DMS153 (cell line): Measurements from ENCODE around the gene OTP.

Experiments used
- DNase-seq: peaks from one replicate; lab custom pipeline; 2025; lab: John Stamatoyannopoulos, UW

Gene OTP

DNA sequence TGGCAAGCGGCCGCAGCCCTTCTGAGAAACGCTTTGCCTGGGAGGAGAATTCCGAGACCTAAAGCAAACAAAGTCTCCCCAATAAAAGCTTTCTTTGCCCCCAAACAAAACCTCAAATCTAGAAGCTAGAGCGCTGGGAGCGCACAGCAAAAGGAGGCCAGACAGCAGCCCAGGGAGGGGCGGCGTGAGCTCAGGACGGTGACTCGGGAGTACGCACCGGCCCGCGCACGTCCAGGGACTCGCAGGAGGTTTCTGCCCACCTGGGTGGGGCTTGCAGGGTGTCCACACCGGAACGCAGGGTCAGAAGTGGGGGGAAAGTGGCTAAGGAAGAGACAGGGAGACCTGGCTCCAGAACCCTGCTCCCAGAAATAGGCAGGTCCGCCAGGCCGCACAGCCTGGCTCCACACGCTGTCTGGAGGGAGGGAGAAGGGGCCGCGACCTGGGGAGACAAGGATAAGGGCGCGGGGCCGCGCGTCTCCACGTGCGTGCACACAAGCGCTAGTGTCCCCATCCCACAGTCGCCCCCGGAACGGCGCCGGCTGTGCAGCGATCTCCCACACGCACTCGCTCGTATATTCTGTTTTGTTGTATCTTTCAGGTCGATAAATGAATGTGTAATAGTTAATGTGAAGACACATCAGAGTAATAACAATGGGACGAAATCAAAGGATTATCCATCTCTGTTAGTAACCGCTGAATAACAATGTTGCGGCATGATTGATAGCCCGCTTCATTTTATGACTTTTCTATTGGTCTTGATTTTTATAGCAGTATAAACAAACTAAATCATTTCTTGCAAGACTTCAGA is 2.3 kb upstream of the OTP start:
- DNase-seq, result no peak

DNA sequence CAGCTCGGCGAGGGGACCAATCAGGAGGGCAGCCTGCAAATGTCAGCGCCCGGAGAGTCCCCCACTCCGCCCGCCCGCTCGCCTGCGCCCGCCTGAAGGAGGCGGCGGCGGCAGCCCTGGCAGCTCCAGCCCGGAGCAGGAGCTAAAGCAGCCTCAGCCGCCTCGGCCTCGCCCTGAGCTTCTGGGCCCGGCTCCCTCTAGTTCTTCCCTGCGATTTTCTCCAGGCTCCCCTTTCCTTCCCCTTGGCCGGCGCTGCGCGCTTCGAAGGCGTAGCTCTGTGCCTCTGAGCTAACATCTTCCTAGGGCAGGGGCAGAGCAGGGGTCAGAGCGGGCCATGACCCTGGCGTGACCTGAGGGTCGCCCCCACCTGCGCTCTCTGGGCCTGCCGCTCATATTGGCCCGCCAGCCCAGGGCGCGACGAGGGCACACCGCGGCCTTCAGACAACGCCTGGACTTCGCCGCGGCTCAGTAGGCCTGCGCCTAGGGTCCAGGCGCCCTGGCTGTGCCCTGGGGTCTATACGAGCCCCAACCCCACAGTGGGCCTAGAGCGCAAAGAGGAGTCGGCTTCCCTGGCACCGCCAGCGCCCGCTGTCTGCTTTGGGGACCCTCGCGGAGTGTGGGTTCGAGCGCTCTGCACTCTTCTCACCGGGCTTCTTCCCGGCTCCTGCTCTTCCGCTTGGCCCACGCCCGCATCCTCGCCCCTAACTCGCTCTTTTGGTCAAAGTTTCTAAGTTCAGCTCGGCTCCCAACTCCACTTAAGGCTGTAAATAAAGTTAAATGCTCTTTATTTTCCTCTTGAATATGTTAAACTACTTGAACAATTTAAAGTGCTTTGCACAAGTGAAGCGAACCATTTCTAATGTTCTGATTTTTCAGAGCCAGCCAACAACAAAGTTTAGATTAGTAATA is 504 bp upstream of the OTP start:
- DNase-seq, result no peak

DNA sequence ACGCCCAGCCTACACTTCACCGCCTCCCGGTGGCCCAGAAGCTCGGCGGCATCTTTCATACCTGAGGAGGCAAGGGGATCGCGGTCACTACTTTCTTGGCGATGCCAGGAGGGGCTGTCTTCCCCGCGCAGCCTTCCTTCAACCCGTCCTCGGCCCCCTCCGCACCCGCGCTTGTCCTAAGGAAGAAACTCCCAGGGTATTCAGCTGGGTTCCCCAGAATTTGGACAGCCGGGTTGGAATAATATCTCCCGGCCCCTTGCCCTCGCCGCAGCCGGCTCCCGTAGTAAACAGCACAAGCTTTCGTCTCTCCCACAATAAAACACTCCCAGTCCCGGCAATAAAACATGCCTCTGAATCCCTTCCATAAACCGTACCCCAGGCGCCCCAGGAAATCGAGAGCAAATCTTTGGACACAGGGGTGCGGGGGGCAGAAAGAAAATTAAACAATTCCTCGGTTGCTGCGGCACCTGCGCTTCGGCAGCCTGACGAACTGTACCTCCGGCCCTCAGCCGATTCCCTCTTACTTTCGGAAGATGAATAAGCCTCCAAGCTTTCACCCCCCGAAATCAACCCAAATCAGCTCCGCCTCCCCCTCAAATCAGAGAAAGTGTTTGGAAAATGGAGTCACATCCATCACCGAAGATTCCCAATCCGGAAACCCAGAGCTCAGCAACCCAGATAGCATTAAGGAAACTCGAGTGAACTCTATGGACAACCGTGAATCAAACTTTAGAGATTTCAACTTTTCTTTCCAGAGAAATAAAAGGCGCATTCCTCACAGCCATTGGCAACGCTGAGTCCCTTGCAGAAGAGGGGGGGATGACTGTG is 1.1 kb downstream of the OTP start:
- DNase-seq, result no peak

DNA sequence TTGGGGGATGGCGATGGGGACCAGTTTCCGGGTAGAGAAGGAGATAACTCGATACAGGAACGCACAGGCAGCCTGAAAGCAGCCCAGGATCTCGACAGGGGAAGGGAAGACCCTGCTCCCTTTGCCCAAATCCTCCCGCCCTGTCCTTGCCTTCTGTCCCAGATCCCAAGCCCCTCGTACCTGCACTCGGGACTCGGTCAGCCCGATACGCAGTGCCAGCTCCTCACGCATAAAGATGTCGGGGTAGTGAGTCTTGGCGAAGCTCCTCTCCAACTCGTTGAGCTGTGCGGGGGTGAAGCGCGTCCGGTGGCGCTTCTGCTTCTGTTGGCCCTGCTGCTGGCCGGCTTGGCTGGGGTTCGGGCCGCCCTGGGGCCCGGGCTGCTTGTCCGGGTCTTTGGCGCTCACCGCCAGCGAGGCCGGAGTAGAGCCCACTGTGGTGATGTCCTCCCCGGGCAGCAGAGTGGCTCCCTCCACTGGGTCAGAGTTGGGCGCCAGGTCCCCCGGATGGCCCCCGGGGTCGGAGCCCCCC is 1.8 kb downstream of the OTP start:
- DNase-seq, result no peak

DNA sequence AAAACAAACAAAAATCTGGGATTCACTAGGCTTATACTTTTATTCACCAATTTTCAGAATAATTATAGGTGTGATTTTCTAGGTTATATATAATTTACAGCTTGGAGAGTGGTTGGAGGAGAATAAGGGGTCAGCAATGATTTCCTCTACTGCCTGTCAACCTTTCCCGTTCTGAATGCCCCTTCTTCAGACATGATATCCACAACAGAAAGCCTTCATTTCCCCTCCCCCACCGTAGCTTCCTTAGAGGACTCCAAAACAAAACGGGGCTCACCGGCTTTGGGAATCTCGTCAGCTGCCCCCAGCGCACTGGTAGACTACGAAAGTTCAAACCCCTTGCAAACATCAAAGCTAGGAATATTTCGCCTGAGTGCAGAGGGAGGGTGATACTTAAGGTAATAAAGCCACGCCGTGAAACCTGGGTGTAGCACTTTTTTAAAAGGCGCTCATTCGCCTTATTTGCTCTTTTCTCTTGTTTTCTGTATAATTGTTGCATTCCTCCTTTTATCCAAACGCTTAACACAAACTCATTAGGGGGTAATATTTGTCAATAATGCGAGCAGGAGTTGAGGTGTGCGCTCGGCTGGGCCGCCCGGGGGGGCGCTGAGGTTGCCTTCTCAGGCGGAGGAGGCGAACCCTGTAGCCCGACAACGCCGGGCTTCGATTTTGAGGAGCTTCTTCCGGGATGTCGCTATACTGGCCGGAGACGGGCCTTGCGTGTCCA is 2.4 kb downstream of the OTP start:
- DNase-seq, result peak; percentile 12

DNA sequence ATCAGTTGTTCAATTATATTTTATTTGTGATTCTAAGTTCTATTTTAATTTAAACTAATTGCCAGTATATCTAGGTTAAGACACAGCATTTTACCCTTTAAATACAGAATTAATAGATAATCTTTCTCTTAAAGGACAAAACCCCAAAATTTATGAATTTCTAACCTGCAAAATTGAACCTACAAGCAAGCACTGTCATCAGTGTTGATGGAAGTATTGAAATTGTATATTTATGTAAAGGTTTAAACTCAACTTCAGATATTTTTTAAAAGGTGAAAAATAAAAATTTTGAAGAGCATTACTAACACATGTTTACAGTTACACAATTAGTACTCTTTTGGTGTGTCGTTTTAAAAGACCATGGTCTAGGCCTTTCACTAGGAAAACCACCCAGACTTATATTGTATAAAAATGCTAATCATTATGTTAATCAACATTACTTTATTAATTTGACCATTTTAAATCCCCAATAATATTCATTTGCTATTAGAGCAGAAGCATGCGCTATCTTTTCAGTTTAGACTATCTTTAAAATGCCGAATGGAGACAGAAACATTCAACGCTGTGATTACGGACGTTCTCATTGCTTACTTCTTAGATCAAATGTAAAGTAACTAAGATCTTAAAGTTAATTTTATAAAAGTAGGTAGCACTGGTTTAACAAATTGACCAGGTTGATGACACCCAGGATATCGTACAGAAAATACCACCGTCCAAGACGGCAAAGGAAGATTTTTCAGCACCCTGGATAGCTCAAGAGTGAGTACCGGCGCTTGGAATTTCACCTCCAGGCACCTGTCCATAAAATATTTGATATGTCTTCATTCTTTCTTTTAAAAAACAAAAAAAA is 3.2 kb downstream of the OTP start:
- DNase-seq, result no peak

DNA sequence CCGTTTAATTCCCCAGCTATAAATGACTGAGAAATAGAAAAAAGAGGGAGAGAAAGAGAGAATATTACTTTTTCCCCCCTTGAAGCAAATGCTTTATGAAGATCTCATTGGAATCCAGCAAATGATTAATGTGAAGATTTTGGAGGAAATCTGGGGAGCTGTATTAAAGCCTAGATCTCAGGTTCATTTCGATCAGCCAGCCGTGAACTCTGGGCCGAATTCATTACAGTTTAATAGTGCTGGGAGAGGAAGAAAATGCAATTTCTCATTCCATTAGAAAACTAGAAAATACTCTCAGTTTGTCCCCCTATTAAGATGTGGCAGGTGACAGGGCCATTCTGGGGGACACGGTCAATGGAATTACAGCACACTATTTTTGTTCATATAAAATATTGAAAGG is 4.8 kb downstream of the OTP start:
- no peak for DNase-seq

DNA sequence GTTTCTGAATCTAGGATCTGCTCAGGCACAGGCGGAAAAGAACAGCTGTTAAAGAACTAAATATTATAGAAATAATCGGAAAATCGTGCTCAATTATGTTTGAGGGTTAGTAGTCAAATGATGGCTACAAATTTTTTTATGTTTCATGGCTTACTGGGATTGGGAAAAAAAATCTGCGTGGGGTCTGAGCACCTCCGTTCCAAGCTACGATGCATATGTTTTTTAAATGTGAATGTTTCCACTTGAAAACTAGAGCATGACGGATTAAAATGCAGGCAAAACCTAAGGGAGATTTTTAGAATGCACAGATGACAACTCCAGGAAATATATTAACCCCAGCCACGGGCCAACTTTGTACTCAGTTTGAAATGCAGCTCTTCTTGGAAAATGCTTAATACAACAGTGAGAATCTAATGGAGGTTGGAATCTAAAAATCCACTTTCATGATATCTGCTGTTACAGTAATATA is 5.3 kb downstream of the OTP start:
- DNase-seq, result no peak

DNA sequence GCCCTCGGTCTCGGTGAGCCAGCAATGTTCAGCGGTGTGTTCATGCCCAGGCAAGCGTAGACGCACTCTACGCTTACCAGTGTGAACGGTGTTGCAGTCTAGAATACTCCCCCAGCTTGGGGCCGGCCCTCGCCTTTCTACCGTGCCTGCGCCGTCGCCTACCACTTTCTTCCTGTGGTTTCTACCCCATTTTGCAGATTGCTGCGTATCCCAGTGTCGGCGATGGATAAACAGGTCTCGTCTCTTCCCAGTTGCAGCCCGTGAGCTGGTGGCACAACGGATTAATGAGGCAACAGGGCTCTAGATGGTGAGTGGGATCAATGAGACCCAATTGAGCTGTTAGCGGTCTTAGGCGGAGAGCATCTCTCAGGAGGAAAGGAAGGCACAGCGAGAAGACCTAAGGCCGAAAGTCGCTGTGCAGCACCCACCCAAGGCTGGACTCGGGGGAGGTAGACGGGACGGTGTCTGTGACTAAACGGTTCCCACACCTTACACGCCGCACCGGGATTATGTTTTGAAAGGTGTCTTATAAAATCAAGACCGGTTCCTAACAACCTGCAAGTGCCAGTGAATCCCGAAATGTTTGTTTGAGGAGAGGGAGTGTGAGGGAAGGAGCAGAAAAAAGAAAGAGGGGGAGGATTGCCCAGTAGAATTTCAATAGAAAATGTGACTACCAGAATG is 5.8 kb downstream of the OTP start:
- no peak for DNase-seq

DNA sequence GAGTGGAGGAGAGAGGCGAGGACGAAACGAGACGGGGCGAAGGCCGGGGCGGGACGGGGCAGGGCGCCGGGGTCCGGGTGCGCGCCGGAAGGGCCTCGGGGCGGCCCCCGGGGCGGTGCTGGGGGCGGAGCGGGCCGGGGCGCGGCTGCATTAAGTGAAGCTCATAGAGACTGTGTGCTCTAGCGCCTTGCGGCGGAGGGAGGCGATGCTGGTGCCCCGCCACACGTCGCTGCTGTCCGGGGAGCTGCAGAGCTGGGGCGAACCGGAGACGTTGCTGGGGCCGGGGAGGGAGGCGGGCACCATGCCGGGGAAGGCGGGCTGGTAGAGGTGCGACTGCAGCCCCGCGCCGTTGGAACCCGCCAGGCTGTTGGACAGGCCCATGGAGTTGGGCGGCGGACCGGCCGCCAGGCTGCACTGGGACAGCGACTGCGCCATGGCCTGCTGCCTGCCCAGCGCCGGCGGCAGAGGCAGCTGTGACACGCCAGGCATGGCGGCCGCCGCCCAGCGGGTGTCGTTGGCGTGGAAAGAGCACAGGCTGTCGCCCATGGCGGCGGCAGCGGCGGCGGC is 8.3 kb downstream of the OTP start:
- DNase-seq, result peak; percentile 35

DNA sequence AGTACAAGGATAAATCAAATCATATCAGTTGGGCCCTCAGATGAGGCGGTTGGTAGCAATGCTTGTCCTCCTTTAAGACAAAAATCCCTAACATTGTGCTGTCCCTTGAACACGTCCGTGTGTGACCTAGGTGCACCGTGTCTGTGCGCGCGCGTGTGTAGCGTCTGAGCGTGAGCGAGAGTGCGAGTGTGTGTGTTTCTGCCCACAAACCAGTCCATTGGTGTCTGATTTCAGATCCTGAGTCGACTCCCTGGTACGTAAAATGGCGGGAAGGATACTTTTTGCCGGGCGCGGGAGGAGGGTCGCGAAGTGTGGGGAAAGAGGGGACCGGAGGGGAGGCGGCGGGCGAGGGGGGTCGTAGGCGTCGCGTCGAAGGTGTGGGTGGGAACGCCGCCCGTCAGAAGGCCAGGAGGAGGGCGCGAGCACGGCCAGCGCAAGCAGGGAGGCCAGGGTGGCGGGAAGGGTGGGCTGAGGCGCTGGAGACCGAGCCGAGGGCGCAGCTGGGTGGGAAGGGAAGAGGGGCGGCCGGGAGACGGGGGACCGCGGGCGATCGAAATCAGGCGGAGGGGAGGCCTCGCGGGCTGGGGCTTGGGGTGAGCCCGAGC is 8.9 kb downstream of the OTP start:
- DNase-seq, result no peak

DNA sequence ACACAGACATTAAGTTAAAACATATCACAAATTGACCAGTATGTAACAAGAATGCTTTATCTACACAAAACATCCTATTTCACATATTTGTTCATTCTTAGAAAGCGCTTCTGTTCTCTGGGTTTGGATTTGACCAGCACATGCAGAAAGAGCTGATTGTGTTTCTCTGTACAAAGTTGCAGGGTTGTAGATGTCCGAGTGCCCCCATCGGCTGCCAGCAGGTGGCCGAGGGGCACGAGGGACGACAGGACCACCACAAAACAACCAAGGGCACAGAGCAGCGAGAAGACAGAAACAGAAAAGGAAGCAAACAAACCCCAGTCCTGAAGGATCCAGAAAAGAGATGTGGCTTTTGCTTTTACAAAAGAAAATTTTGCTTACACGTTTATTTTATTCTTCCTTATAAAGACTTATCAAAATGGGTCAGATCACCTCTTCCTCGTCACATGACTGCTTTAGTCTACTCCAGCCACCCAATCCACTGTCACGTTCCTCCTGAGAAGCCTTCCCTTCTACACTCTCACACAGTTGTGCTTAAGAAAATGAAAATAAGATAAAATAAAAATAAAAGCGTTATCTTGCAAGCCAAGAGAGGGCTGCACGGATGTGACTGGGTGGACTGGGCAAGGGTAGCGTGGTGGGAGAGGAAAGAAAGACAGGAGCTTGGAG is 9.5 kb downstream of the OTP start:
- DNase-seq, result no peak

DNA sequence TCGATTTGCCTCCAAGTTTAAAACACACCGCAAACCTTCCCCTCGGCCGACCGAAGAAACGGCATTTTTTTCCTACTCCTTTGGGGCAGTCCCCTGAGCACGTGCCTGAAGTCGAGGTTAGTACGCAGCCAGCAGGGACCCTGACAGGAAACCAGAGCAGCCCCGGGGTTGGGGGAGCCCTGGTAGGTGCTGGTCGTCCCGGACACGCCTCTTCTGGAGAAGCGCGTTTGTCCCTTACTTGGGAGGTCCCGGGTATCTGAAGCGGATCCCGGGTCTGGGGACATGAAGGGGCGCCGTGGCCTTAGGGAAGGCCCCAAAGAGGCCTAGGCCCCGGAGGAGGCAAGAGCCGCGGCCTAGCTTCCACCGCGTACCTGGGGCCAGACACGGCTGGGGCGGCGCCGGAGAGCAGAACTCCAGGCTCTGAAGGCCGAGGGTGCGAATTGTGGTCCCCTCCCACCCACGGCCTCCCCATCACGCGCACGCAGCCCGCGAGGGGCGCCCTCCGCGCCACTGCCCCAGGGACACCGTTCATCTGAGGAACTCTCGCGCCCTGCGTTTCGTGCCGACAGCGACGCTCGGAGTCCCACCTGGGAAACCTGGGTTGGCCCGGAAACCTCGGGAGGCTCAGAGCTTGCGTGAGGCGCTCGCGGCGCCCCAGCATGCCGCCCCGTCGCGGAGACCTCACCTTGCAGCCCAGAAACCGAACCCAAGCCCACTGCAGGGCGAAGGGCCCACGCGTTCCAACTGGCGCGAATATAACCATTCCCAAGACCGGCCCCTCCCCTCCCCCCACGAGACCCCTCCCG is 10.4 kb downstream of the OTP start:
- DNase-seq, result no peak

DNA sequence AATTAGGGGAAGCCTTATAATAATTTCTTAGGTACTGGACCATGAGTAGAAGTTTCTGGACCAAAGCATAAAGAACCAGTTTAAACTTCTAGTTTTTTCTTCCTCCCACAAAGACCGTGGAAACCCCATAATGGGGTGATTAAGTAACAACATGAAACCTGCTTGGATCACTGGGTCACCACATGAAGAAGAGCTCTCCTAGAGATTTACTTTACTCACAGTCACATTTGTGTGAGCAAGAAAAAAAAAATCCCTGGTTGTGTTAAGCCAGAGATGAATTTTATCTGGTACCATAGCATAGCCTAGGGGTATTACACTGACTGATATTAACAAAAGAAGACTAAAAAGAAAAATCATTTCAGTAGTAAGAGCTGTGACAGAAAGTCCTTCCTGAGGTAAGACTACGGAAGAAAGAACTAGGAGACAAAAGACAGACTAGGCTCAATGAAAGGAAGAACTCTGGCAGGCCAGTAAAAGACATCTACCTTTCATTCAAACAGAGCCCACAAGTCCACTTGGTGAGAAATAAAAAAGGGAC is 15.2 kb downstream of the OTP start:
- no peak for DNase-seq

DNA sequence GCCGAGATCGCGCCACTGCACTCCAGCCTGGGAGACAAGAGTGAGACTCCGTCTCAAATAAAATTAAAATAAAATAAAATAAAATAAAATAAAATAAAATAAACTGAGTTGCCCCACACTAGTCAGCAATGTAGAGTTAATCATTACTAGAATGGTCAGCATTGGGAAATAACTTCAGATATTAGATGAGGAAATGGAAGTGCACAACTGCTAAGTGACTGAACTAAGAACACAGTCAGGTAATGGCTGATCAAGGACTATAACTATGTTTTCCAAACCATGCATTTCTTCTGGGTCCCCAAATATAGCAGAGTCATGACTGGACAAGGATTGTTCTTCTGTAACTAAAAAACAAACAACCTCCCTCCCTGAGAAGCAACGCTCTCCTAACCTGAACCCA is 17.1 kb downstream of the OTP start:
- no peak for DNase-seq

DNA sequence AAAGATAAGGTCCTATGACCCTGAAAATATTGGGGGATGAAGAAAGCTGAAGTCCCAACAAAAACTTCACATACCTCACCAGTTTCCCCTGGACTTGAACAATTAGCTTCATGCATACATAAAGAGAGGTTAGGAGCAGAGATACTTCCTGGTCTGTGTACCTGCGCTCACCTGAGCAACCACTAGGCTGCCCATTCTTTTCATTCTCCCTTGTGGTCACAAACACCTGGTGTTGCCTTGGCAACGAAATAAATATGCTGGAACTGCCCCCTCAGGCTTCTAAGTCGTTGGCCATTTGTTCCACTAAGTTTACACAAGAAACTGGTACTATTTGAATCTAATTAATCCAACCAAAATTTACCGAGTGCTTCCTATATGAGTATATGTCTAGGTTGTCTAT is 18.1 kb downstream of the OTP start:
- DNase-seq, result peak; percentile 62

DNA sequence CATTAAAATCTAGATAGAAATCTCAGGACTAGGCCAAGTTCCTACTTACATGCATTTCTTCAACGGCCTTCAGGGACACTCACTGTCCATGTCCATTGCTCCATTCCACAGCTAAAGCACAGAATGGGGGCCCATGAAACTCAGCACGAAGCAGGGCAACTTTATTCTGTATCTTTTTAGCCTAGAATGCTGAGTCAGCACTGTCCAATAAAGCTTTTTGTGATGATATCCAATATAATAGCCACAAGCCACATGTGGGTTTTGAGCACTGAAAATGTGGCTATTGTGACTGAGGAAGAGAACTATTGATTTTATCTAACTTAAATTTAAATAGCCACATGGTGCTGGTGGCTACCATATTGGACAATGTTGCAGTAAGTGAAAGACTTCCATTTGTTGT is 21.6 kb downstream of the OTP start:
- no peak for DNase-seq
